ENCODE results near the gene FRK.
"Not testable (repeated sequence)": the region's sequence is repeated elsewhere in the genome, so short reads cannot be mapped to it uniquely, and the experiment has no call there.

Gene FRK

DNA sequence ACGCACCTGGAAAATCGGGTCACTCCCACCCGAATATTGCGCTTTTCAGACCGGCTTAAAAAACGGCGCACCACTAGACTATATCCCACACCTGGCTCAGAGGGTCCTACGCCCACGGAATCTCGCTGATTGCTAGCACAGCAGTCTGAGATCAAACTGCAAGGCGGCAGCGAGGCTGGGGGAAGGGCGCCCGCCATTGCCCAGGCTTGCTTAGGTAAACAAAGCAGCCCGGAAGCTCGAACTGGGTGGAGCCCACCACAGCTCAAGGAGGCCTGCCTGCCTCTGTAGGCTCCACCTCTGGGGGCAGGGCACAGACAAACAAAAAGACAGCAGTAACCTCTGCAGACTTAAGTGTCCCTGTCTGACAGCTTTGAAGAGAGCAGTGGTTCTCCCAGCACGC lies 100.4 kb downstream of the FRK start:
- not testable (repeated sequence) for H3K27me3 ChIP-seq (replicated peaks; ENCODE audit: control insufficient read depth, insufficient read depth, low read length, poor library complexity, severe bottlenecking); H3K27ac ChIP-seq (ENCODE audit: insufficient read depth, low read length, poor library complexity, severe bottlenecking); H3K9me3 ChIP-seq (ENCODE audit: control insufficient read depth, low read length); H3K4me1 ChIP-seq (ENCODE audit: control insufficient read depth, insufficient read depth, low read length, poor library complexity, severe bottlenecking); DNase-seq; H3K36me3 ChIP-seq (ENCODE audit: control insufficient read depth, insufficient read depth, low read length); H3K4me3 ChIP-seq (ENCODE audit: insufficient read depth, low read depth, low read length, poor library complexity, severe bottlenecking)

DNA sequence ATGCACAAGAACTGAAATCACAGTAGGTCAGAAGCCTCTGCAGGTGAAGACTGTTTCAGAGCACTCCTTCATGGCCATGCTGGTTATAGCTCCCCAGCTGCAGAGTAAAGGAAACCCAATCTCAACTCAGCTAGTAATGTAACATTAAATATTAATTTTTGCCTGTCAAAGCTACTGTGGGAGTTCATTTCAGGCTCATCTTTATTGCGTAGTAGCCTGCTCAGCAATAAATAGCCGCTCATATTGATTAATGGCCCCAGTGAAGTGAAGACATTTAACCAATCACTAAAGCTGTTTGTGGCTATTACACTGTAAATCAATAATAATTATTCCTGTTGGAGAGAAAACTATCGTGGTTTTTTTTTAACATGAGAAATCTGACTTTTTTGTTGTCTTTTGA lies 101.7 kb downstream of the FRK start:
- Histone ChIP-seq H3K27me3 (replicated peaks; ENCODE audit: control insufficient read depth, insufficient read depth, low read length, poor library complexity, severe bottlenecking) (no peaks in the 10 kb centered on the region), H3K27ac (ENCODE audit: insufficient read depth, low read length, poor library complexity, severe bottlenecking) (no peak overlapping the region), H3K4me1 (ENCODE audit: control insufficient read depth, insufficient read depth, low read length, poor library complexity, severe bottlenecking) (no peaks in the 10 kb centered on the region), H3K36me3 (ENCODE audit: control insufficient read depth, insufficient read depth, low read length) (no peaks in the 10 kb centered on the region), H3K9me3 (ENCODE audit: control insufficient read depth, low read length) (no peaks in the 10 kb centered on the region), H3K4me3 (ENCODE audit: insufficient read depth, low read depth, low read length, poor library complexity, severe bottlenecking) (no peak overlapping the region)
- DNase-seq, result no peak

DNA sequence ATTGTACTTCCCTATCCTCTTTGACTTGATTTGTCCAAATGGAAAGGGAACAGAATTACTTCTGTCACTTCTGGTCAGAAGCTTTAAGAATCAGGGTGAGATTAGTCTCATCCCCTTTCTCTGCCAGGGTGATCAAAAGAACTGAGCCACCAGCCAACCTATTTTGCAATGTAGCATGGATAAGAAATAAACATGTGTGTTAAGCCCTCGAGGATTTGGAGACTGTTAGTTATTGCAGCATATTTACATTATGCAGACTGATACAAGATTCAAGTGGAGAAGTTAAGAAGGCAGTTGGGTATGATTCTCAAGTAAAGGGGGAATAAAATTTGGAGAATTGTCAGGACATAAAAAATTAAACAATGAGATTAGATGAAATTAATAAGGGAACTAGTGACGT lies 106.0 kb downstream of the FRK start:
- DNase-seq, result no peak
- Histone ChIP-seq H3K4me1 (ENCODE audit: control insufficient read depth, insufficient read depth, low read length, poor library complexity, severe bottlenecking) (no peaks in the 10 kb centered on the region), H3K9me3 (ENCODE audit: control insufficient read depth, low read length) (no peaks in the 10 kb centered on the region), H3K36me3 (ENCODE audit: control insufficient read depth, insufficient read depth, low read length) (no peaks in the 10 kb centered on the region), H3K4me3 (ENCODE audit: insufficient read depth, low read depth, low read length, poor library complexity, severe bottlenecking) (no peak overlapping the region), H3K27ac (ENCODE audit: insufficient read depth, low read length, poor library complexity, severe bottlenecking) (no peak overlapping the region), H3K27me3 (replicated peaks; ENCODE audit: control insufficient read depth, insufficient read depth, low read length, poor library complexity, severe bottlenecking) (no peaks in the 10 kb centered on the region)

DNA sequence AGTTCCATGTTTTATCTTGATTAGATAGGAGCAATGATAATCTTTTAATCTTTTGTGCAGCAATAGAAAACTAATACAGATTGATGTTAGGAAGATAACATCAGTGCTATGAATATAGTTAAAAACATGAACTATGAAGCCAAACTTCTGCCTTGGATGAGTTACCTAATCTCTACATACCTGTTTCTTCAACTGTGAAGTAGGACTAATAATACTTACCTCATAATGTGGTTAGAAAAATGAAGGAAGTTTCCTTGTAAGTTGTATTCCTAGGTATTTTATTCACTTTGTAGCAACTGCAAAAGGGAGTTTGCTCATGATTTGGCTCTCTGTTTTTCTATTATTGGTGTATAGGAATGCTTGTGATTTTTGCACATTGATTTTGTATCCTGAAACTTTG lies 111.9 kb downstream of the FRK start:
- no peak overlapping the region for H3K4me3 ChIP-seq (ENCODE audit: insufficient read depth, low read depth, low read length, poor library complexity, severe bottlenecking)
- H3K9me3 ChIP-seq (ENCODE audit: control insufficient read depth, low read length), result no peaks in the 10 kb centered on the region
- no peaks in the 10 kb centered on the region for H3K4me1 ChIP-seq (ENCODE audit: control insufficient read depth, insufficient read depth, low read length, poor library complexity, severe bottlenecking)
- no peak for DNase-seq
- no peak overlapping the region for H3K27ac ChIP-seq (ENCODE audit: insufficient read depth, low read length, poor library complexity, severe bottlenecking)
- H3K36me3 ChIP-seq (ENCODE audit: control insufficient read depth, insufficient read depth, low read length), result no peaks in the 10 kb centered on the region
- H3K27me3 ChIP-seq (replicated peaks; ENCODE audit: control insufficient read depth, insufficient read depth, low read length, poor library complexity, severe bottlenecking), result no peaks in the 10 kb centered on the region

DNA sequence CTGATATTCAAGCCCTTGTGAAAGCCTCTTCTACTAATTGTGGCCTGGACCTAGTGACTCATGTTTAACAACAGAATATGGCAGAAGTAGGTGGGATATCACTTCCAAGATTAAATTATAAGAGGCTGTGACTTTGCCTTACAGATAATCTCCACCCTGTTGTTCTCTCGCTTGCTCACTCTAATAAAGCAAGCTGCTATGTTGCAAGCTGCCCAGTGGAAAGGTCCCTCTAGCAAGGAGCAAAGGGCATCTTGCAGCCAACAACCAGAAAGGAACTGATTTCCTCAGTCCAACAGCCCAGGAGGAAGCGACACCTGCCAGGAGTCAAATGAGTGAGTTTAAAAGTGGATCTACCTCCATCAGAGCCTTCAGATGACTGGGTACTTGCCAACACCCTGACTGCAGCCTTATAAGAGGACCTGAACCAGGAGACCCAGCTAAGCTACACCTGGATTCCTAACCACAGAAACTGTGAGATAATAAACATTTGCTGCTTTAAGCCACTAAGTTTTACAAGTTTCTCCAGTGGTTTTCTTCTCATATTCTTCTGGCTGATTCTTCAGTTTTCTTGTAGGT lies 112.6 kb downstream of the FRK start:
- no peak for DNase-seq
- Histone ChIP-seq H3K4me1 (ENCODE audit: control insufficient read depth, insufficient read depth, low read length, poor library complexity, severe bottlenecking) (no peaks in the 10 kb centered on the region), H3K9me3 (ENCODE audit: control insufficient read depth, low read length) (no peaks in the 10 kb centered on the region), H3K27me3 (replicated peaks; ENCODE audit: control insufficient read depth, insufficient read depth, low read length, poor library complexity, severe bottlenecking) (no peaks in the 10 kb centered on the region), H3K36me3 (ENCODE audit: control insufficient read depth, insufficient read depth, low read length) (no peaks in the 10 kb centered on the region), H3K27ac (ENCODE audit: insufficient read depth, low read length, poor library complexity, severe bottlenecking) (no peak overlapping the region), H3K4me3 (ENCODE audit: insufficient read depth, low read depth, low read length, poor library complexity, severe bottlenecking) (no peak overlapping the region)

DNA sequence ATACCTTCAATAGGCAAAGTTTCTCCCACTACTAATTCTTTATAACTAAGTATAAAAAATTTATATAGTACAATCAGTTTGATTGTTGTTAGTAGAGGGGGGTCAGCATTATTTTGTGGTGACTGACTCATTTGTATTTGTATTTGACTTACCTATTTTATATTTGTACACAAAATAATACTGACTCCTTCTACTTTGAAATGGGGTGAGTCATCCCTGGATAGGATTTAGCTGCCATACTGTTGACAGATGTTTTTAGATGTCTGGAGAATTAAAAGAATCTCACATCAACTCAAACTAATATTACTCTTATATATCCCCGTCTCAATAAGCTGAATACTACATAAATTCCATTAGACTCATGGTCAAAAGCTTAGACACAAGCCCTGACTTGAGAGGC lies 114.9 kb downstream of the FRK start:
- no peaks in the 10 kb centered on the region for H3K9me3 ChIP-seq (ENCODE audit: control insufficient read depth, low read length)
- H3K4me3 ChIP-seq (ENCODE audit: insufficient read depth, low read depth, low read length, poor library complexity, severe bottlenecking), result no peak overlapping the region
- no peaks in the 10 kb centered on the region for H3K4me1 ChIP-seq (ENCODE audit: control insufficient read depth, insufficient read depth, low read length, poor library complexity, severe bottlenecking)
- no peak overlapping the region for H3K27ac ChIP-seq (ENCODE audit: insufficient read depth, low read length, poor library complexity, severe bottlenecking)
- DNase-seq, result no peak
- no peaks in the 10 kb centered on the region for H3K27me3 ChIP-seq (replicated peaks; ENCODE audit: control insufficient read depth, insufficient read depth, low read length, poor library complexity, severe bottlenecking)
- H3K36me3 ChIP-seq (ENCODE audit: control insufficient read depth, insufficient read depth, low read length), result no peaks in the 10 kb centered on the region

DNA sequence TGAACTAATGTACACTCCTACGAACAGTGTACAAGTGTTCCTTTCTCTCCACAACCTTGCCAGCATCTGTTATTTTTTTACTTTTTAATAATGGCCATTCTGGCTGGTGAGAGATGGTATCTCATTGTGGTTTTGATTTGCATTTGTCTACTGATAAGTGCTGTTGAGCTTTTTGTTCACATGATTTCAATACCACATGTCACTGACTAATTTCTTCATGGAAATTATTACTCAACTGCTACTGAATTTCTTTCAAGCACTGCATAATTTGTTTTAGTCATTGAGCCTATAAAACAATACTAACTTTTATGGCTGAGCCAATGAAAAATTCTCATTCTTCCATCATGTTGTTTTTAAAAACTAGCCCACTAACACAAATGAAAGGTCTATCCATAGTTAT lies 115.4 kb downstream of the FRK start:
- Histone ChIP-seq H3K36me3 (ENCODE audit: control insufficient read depth, insufficient read depth, low read length) (no peaks in the 10 kb centered on the region), H3K4me3 (ENCODE audit: insufficient read depth, low read depth, low read length, poor library complexity, severe bottlenecking) (no peak overlapping the region), H3K9me3 (ENCODE audit: control insufficient read depth, low read length) (no peaks in the 10 kb centered on the region), H3K27ac (ENCODE audit: insufficient read depth, low read length, poor library complexity, severe bottlenecking) (no peak overlapping the region), H3K4me1 (ENCODE audit: control insufficient read depth, insufficient read depth, low read length, poor library complexity, severe bottlenecking) (no peaks in the 10 kb centered on the region), H3K27me3 (replicated peaks; ENCODE audit: control insufficient read depth, insufficient read depth, low read length, poor library complexity, severe bottlenecking) (no peaks in the 10 kb centered on the region)
- no peak for DNase-seq

DNA sequence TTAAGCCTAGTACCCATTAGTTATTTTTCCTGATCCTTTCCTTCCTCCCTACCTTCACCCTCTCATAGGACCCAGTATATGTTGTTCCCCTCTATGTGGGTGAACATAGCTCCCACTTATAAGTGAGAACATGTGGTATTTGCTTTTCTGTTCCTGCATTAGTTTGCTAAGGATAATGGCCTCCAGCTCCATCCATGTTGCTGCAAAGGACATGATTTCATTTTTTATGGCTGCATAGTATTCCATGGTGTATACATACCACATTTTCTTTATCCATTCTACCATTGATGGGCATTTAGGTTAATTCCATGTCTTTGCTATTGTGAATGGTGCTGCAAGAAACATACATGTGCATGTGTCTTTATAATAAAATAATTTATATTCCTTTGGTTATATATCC lies 115.9 kb downstream of the FRK start:
- not testable (repeated sequence) for H3K36me3 ChIP-seq (ENCODE audit: control insufficient read depth, insufficient read depth, low read length); H3K27ac ChIP-seq (ENCODE audit: insufficient read depth, low read length, poor library complexity, severe bottlenecking); DNase-seq; H3K4me3 ChIP-seq (ENCODE audit: insufficient read depth, low read depth, low read length, poor library complexity, severe bottlenecking); H3K4me1 ChIP-seq (ENCODE audit: control insufficient read depth, insufficient read depth, low read length, poor library complexity, severe bottlenecking); H3K27me3 ChIP-seq (replicated peaks; ENCODE audit: control insufficient read depth, insufficient read depth, low read length, poor library complexity, severe bottlenecking); H3K9me3 ChIP-seq (ENCODE audit: control insufficient read depth, low read length)

DNA sequence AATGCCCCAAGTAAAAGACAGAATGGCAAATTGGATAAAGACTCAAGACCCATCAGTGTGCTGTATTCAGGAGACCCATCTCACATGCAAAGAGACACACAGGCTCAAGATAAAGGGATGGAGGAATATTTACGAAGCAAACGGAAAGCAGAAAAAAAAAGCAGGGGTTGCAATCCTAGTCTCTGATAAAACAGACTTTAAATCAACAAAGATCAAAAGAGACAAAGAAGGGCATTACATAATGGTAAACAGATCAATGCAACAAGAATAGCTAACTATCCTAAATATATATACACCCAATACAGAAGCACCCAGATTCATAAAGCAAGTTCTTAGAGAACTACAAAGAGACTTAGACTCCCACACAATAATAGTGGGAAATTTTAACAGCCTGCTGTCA lies 123.2 kb downstream of the FRK start:
- not testable (repeated sequence) for H3K4me1 ChIP-seq (ENCODE audit: control insufficient read depth, insufficient read depth, low read length, poor library complexity, severe bottlenecking); H3K27ac ChIP-seq (ENCODE audit: insufficient read depth, low read length, poor library complexity, severe bottlenecking); DNase-seq; H3K36me3 ChIP-seq (ENCODE audit: control insufficient read depth, insufficient read depth, low read length); H3K9me3 ChIP-seq (ENCODE audit: control insufficient read depth, low read length); H3K4me3 ChIP-seq (ENCODE audit: insufficient read depth, low read depth, low read length, poor library complexity, severe bottlenecking); H3K27me3 ChIP-seq (replicated peaks; ENCODE audit: control insufficient read depth, insufficient read depth, low read length, poor library complexity, severe bottlenecking)

DNA sequence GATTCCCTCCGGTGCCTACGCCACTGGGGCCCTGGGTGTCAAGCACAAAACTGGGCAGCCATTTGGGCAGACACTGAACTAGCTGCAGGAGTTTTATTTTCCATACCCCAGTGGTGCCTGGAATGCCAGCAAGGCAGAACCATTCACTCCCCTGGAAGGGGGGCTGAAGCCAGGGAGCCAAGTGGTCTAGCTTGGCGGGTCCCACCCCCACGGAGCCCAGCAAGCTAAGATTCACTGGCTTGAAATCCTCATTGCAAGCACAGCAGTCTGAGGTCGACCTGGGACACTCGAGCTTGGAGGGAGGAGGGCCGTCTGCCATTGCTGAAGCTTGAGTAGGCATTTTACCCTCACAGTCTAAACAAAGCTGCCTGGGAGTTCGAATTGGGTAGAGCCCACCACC lies 125.3 kb downstream of the FRK start:
- no peaks in the 10 kb centered on the region for H3K36me3 ChIP-seq (ENCODE audit: control insufficient read depth, insufficient read depth, low read length)
- no peak overlapping the region for H3K27ac ChIP-seq (ENCODE audit: insufficient read depth, low read length, poor library complexity, severe bottlenecking)
- DNase-seq, result no peak
- H3K4me3 ChIP-seq (ENCODE audit: insufficient read depth, low read depth, low read length, poor library complexity, severe bottlenecking), result no peak overlapping the region
- no peaks in the 10 kb centered on the region for H3K4me1 ChIP-seq (ENCODE audit: control insufficient read depth, insufficient read depth, low read length, poor library complexity, severe bottlenecking)
- no peaks in the 10 kb centered on the region for H3K27me3 ChIP-seq (replicated peaks; ENCODE audit: control insufficient read depth, insufficient read depth, low read length, poor library complexity, severe bottlenecking)
- no peaks in the 10 kb centered on the region for H3K9me3 ChIP-seq (ENCODE audit: control insufficient read depth, low read length)

DNA sequence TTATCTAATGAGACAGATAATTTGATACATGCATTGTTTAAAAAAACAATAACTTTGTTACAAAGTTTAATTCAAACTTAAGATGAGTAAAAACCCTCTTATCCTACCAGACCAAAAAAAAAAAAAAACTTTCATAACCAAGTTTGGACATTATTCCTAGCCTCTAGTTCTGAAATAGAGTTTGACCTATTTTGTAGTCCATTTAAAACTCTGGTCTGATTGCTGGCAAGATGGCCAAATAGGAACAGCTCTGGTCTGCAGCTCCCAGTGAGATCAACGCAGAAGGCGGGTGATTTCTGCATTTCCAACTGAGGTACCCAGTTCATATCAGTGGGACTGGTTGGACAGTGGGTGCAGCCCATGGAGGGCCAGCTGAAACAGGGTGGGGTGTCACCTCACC lies 125.9 kb downstream of the FRK start:
- no peak overlapping the region for H3K27ac ChIP-seq (ENCODE audit: insufficient read depth, low read length, poor library complexity, severe bottlenecking)
- no peaks in the 10 kb centered on the region for H3K4me1 ChIP-seq (ENCODE audit: control insufficient read depth, insufficient read depth, low read length, poor library complexity, severe bottlenecking)
- H3K36me3 ChIP-seq (ENCODE audit: control insufficient read depth, insufficient read depth, low read length), result no peaks in the 10 kb centered on the region
- no peaks in the 10 kb centered on the region for H3K27me3 ChIP-seq (replicated peaks; ENCODE audit: control insufficient read depth, insufficient read depth, low read length, poor library complexity, severe bottlenecking)
- DNase-seq, result no peak
- H3K4me3 ChIP-seq (ENCODE audit: insufficient read depth, low read depth, low read length, poor library complexity, severe bottlenecking), result no peak overlapping the region
- no peaks in the 10 kb centered on the region for H3K9me3 ChIP-seq (ENCODE audit: control insufficient read depth, low read length)
